HG03025 (cell line): Measurements from ENCODE around the gene GALNTL6.
A peak's percentile ranks its signal among the peaks of the same experiment; 100 is the strongest.

Experiments
- ATAC-seq: cut with Tn5 transposase; IDR thresholded peaks from one replicate; pipeline ENCODE4 v1.9.1; 2021; ENCODE audit warnings: mild to moderate bottlenecking, moderate library complexity; ENCODE audit not compliant: unreplicated experiment, low FRiP score

Gene GALNTL6

GRCh38 chr4:172514011-172514410 lies 700.8 kb downstream of the GALNTL6 start:
- ATAC-seq, result no peak

GRCh38 chr4:172514801-172515200 lies 701.6 kb downstream of the GALNTL6 start:
- no peak for ATAC-seq

- no peak for ATAC-seq
Observed at GRCh38 chr4:172515266-172515879, 702.2 kb downstream of the GALNTL6 start.

GRCh38 chr4:172517391-172517790 lies 704.2 kb downstream of the GALNTL6 start:
- no peak for ATAC-seq

- ATAC-seq, result no peak
Observed at GRCh38 chr4:172521248-172521647, 708.0 kb downstream of the GALNTL6 start.

- ATAC-seq, result no peak
Observed at GRCh38 chr4:172521680-172522079, 708.5 kb downstream of the GALNTL6 start.

- ATAC-seq, result no peak
Observed at GRCh38 chr4:172543249-172543648, 730.0 kb downstream of the GALNTL6 start.

GRCh38 chr4:172546782-172547181 lies 733.6 kb downstream of the GALNTL6 start:
- ATAC-seq, result peak; percentile 65

GRCh38 chr4:172547724-172548123 lies 734.5 kb downstream of the GALNTL6 start:
- no peak for ATAC-seq

GRCh38 chr4:172553216-172553615 lies 740.0 kb downstream of the GALNTL6 start:
- no peak for ATAC-seq

- ATAC-seq, result no peak
Observed at GRCh38 chr4:172554588-172554987, 741.4 kb downstream of the GALNTL6 start.

GRCh38 chr4:172555725-172556124 lies 742.5 kb downstream of the GALNTL6 start:
- ATAC-seq, result no peak

- no peak for ATAC-seq
Observed at GRCh38 chr4:172573899-172574298, 760.7 kb downstream of the GALNTL6 start.

- no peak for ATAC-seq
Observed at GRCh38 chr4:172578712-172579111, 765.5 kb downstream of the GALNTL6 start.

GRCh38 chr4:172584816-172585215 lies 771.6 kb downstream of the GALNTL6 start:
- no peak for ATAC-seq

- no peak for ATAC-seq
Observed at GRCh38 chr4:172596206-172596605, 783.0 kb downstream of the GALNTL6 start.

- ATAC-seq, result no peak
Observed at GRCh38 chr4:172599554-172599953, 786.4 kb downstream of the GALNTL6 start.

- no peak for ATAC-seq
Observed at GRCh38 chr4:172601195-172601594, 788.0 kb downstream of the GALNTL6 start.

- ATAC-seq, result no peak
Observed at GRCh38 chr4:172619218-172619617, 806.0 kb downstream of the GALNTL6 start.

GRCh38 chr4:172619798-172620197 lies 806.6 kb downstream of the GALNTL6 start:
- no peak for ATAC-seq

- ATAC-seq, result no peak
Observed at GRCh38 chr4:172628263-172628662, 815.1 kb downstream of the GALNTL6 start.

GRCh38 chr4:172630280-172630679 lies 817.1 kb downstream of the GALNTL6 start:
- ATAC-seq, result no peak

GRCh38 chr4:172631832-172632231 lies 818.6 kb downstream of the GALNTL6 start:
- no peak for ATAC-seq
